GM12878 (cell line): ENCODE data around the gene ZACN.
"Not testable (repeated sequence)": the region's sequence is repeated elsewhere in the genome, so short reads cannot be mapped to it uniquely, and the experiment has no call there.

Experiments
- MTA3 ChIP-seq: IDR thresholded peaks from 2 replicates; pipeline ENCODE4 v1.6.1; 2012; ENCODE audit warnings: low read length, inconsistent platforms, borderline replicate concordance
- SIN3A ChIP-seq: IDR thresholded peaks from 2 replicates; pipeline ENCODE4 v1.6.1; 2012; ENCODE audit warnings: low read depth, low read length, improper control_type of control experiment
- TF ChIP-seq, protein P1 (sequence below), 3 experiments: IDR thresholded peaks in 2 of 3; conservative IDR thresholded peaks in 1 of 3; 2 replicates each; pipeline ENCODE4 v1.5.1; 2011; ENCODE audit warnings: low read depth in 3 of 3, low read length in 3 of 3, mild to moderate bottlenecking in 3 of 3, control low read depth in 2 of 3, moderate library complexity in 2 of 3, inconsistent platforms in 1 of 3, mixed read lengths in 1 of 3; ENCODE audit not compliant: control insufficient read depth in 2 of 3, insufficient read depth in 1 of 3; ENCODE audit errors: extremely low read depth in 1 of 3

DNA sequence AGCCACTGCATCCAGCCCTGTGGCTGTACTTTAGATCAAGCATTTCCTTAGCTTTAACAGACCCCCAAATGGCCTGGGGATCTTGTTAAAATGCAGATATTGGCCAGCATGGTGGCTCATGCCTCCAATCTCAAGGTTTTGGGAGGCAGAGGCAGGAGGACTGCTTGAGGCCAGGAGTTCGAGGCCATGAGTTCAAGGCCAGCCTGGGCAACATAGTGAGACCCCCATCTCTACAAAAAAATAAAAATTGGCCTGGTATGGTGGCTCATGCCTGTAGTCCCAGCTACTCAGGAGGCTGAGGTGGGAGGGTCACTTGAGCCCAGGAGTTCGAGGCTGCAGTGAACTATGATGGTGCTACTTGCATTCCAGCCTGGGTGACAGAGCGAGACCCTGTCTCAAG lies 36.1 kb upstream of the ZACN start:
- TF ChIP-seq, protein P1, sequence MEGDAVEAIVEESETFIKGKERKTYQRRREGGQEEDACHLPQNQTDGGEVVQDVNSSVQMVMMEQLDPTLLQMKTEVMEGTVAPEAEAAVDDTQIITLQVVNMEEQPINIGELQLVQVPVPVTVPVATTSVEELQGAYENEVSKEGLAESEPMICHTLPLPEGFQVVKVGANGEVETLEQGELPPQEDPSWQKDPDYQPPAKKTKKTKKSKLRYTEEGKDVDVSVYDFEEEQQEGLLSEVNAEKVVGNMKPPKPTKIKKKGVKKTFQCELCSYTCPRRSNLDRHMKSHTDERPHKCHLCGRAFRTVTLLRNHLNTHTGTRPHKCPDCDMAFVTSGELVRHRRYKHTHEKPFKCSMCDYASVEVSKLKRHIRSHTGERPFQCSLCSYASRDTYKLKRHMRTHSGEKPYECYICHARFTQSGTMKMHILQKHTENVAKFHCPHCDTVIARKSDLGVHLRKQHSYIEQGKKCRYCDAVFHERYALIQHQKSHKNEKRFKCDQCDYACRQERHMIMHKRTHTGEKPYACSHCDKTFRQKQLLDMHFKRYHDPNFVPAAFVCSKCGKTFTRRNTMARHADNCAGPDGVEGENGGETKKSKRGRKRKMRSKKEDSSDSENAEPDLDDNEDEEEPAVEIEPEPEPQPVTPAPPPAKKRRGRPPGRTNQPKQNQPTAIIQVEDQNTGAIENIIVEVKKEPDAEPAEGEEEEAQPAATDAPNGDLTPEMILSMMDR (IDR thresholded peaks at IDR 0.05 in 2 of 3, conservative IDR thresholded peaks at IDR 0.05 in 1 of 3; ENCODE audit: control insufficient read depth in 2 of 3, extremely low read depth in 1 of 3, insufficient read depth in 1 of 3, low read depth in 3 of 3, low read length in 3 of 3): not testable (repeated sequence)
- TF ChIP-seq MTA3, SIN3A: not testable (repeated sequence)
